Panc1 (cell line): ENCODE results near the gene CAMK1D.
"Not testable (repeated sequence)": the region's sequence is repeated elsewhere in the genome, so short reads cannot be mapped to it uniquely, and the experiment has no call there.

ENCODE experiments used
- CTCF ChIP-seq: fragments of 450-650 bp; IDR thresholded peaks from 2 replicates; pipeline ENCODE4 v1.5.1; 2017; ENCODE audit warnings: mild to moderate bottlenecking
- REST ChIP-seq, 2 experiments: IDR thresholded peaks; 2 replicates each; pipeline ENCODE4 v1.6.1; 2011 to 2012; ENCODE audit warnings: low read depth in 2 of 2, control low read depth in 1 of 2, low read length in 1 of 2, mild to moderate bottlenecking in 1 of 2, moderate library complexity in 1 of 2; ENCODE audit not compliant: insufficient read depth in 1 of 2
- SIN3A ChIP-seq: IDR thresholded peaks from 2 replicates; pipeline ENCODE4 v1.6.1; 2012; ENCODE audit warnings: low read depth, mild to moderate bottlenecking, low read length, moderate library complexity, borderline replicate concordance; ENCODE audit not compliant: insufficient read depth

DNA sequence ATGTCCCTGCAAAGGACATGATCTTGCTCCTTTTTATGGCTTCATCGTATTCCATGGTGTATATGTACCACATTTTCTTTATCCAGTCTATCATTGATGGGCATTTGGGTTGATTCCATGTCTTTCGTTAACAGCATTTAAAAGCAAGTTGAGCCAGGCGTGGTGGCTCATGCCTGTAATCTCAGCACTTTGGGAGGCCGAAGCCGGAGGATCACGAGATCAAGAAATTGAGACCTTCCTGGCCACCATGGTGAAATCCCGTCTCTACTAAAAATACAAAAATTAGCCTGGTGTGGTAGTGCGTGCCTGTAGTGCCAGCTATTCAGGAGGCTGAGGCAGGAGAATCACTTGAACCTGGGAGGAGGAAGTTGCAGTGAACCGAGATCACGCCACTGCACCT lies 147.7 kb downstream of the CAMK1D start:
- not testable (repeated sequence) for TF ChIP-seq CTCF; REST (IDR thresholded peaks at IDR 0.05; ENCODE audit: insufficient read depth in 1 of 2, low read depth in 2 of 2, low read length in 1 of 2); SIN3A
